ENCODE data around the gene SGMS1. TPM values are rescaled to one million over a fixed set of nuclear protein-coding genes. Genes with fewer than 3 reads are reported as not detected.
A peak's percentile ranks its signal among the peaks of the same experiment; 100 is the strongest.

Gene SGMS1
- total RNA-seq, 2 donors from 2014 or later: 32.5 to 35.9 TPM

GRCh38 chr10:50531388-50532077 is 92.2 kb downstream of the SGMS1 start:
- DNase-seq (ENCODE audit: low spot score): no peak
- TF ChIP-seq CTCF (IDR thresholded peaks at IDR 0.05): no peak
- Histone ChIP-seq H3K27me3 (no peaks in the 10 kb centered on the region), H3K36me3 (no peaks in the 10 kb centered on the region), H3K4me1 (peaks cover 0 to 9% of the 10 kb centered on the region in 2 donors), H3K4me3 (no peak overlapping the region), H3K27ac (no peak overlapping the region), H3K9me3 (no peaks in the 10 kb centered on the region)

DNA sequence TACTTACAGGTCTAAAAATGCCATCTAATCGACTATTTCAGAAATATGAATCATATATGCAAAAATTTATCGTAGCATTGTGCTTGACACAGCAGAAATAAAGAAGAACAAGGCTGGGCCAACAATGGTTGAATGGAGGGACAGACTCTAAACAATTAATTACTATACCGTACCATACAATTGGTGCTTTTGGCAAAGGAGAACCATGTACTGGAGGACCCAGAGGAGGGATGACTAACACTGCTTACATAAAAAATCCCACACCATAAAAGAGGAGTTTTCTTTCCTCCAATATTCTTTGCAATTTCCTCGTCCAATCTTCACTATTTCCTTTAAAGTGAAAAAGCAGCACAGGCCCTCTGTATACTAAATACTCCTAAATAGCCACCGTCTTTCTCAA is 94.1 kb downstream of the SGMS1 start:
- H3K4me3 ChIP-seq: no peak overlapping the region
- no peak for TF ChIP-seq CTCF (IDR thresholded peaks at IDR 0.05)
- no peak overlapping the region for H3K27ac ChIP-seq
- no peaks in the 10 kb centered on the region for H3K9me3 ChIP-seq
- H3K4me1 ChIP-seq: peaks cover 0 to 9% of the 10 kb centered on the region in 2 donors
- no peaks in the 10 kb centered on the region for H3K36me3 ChIP-seq
- no peak for DNase-seq (ENCODE audit: low spot score)
- H3K27me3 ChIP-seq: no peaks in the 10 kb centered on the region

DNA sequence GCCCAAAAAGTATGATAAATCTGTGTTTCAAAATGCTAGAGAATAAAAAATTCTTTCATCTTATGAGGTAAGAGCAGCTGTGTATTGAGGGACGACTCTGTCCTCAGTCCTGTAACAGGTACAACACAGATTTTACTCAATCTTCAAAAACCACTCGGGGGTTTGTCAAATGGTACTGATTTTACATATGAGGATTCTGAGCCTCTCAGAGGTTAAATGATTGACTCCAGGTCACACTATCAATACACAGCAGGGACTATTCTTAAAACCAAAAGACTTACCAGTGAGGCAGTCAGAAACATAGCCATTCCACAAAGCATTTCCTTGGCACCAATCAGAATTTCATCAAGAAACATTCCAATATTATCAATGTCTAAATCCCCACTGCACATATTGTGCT is 95.5 kb downstream of the SGMS1 start:
- H3K4me3 ChIP-seq: no peak overlapping the region
- no peaks in the 10 kb centered on the region for H3K36me3 ChIP-seq
- H3K27ac ChIP-seq: peak overlapping the region in 1 of 2 donors; percentile 50
- H3K27me3 ChIP-seq: no peaks in the 10 kb centered on the region
- no peak for DNase-seq (ENCODE audit: low spot score)
- peaks cover 0 to 9% of the 10 kb centered on the region in 2 donors for H3K4me1 ChIP-seq
- H3K9me3 ChIP-seq: no peaks in the 10 kb centered on the region
- TF ChIP-seq CTCF (IDR thresholded peaks at IDR 0.05): no peak

DNA sequence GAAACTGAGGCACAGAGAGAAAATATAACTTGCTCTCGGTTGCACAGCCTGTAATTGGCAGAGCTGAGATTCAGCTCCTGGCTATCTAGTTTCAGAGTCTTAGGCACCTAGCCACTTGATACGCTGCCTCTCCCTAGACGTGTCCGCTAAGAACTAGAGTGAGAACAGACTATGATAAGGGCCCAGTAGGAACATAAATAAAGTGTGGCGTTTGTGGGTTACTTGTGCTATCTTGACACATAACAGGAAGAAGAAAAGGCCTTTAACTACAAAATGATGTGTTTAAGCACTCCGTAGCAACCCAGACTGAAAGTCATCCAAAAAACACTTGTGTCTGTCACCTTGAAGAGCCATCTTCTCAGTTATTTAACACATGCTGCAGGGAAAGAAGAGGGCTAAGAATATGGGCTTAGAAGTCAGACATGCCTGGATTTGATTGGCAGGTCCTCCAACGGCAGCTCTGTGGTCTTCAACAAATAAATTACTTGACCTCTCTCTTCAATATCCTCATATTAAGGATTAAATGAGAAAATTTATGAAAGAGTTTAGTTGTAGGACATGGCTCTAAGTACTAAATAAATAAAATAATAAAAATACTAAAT is 96.2 kb downstream of the SGMS1 start:
- no peak for TF ChIP-seq CTCF (IDR thresholded peaks at IDR 0.05)
- Histone ChIP-seq H3K9me3 (no peaks in the 10 kb centered on the region), H3K4me1 (peaks cover 0 to 9% of the 10 kb centered on the region in 2 donors), H3K27ac (peak overlapping the region in 1 of 2 donors; percentile 50), H3K27me3 (no peaks in the 10 kb centered on the region), H3K4me3 (no peak overlapping the region), H3K36me3 (no peaks in the 10 kb centered on the region)
- no peak for DNase-seq (ENCODE audit: low spot score)

GRCh38 chr10:50526185-50526584 is 97.6 kb downstream of the SGMS1 start:
- H3K4me1 ChIP-seq: peaks cover 0 to 9% of the 10 kb centered on the region in 2 donors
- no peaks in the 10 kb centered on the region for H3K27me3 ChIP-seq
- no peaks in the 10 kb centered on the region for H3K36me3 ChIP-seq
- no peak for TF ChIP-seq CTCF (IDR thresholded peaks at IDR 0.05)
- H3K27ac ChIP-seq: no peak overlapping the region
- H3K4me3 ChIP-seq: no peak overlapping the region
- no peaks in the 10 kb centered on the region for H3K9me3 ChIP-seq
- no peak for DNase-seq (ENCODE audit: low spot score)

Data from right atrium auricular region (tissue), 2 donors.